Liver (tissue), 9 donors: ENCODE measurements around the gene NEURL1. TPM values are rescaled to one million over a fixed set of nuclear protein-coding genes. Genes with fewer than 3 reads are reported as not detected.

Source experiments
- DNase-seq: peaks from one replicate; pipeline ENCODE4 v3.0.0-alpha.2; 2017; ENCODE audit warnings: low spot score
- H3K27ac ChIP-seq, 2 donors: one replicate each; pipeline ENCODE4 v1.7.0; 2013; ENCODE audit warnings: inconsistent platforms in 2 of 2, low read length in 2 of 2, control low read depth in 1 of 2, low read depth in 1 of 2, mild to moderate bottlenecking in 1 of 2
- H3K27me3 ChIP-seq, 4 donors: one replicate each; pipeline versions ENCODE4 v1.6.1 to v1.7.0; 2013; ENCODE audit warnings: low read length in 3 of 4, inconsistent platforms in 1 of 4, mild to moderate bottlenecking in 1 of 4, moderate library complexity in 1 of 4; ENCODE audit not compliant: control insufficient read depth in 4 of 4, insufficient read depth in 4 of 4
- H3K36me3 ChIP-seq, 4 donors: one replicate each; pipeline versions ENCODE4 v1.6.1 to v1.7.0; 2013; ENCODE audit warnings: low read length in 3 of 4, mild to moderate bottlenecking in 3 of 4, low read depth in 1 of 4, moderate library complexity in 1 of 4; ENCODE audit not compliant: control insufficient read depth in 4 of 4, insufficient read depth in 3 of 4
- H3K4me1 ChIP-seq, 4 donors: one replicate each; pipeline versions ENCODE4 v1.6.1 to v1.7.0; 2013; ENCODE audit warnings: low read length in 3 of 4, mild to moderate bottlenecking in 3 of 4, moderate library complexity in 1 of 4; ENCODE audit not compliant: control insufficient read depth in 4 of 4, insufficient read depth in 4 of 4
- H3K4me3 ChIP-seq, 3 donors: one replicate each; pipeline versions ENCODE4 v1.6.1 to v1.7.0; 2013; ENCODE audit warnings: low read length in 3 of 3, control low read depth in 1 of 3, low read depth in 1 of 3, mild to moderate bottlenecking in 1 of 3
- H3K9ac ChIP-seq, 2 donors: one replicate each; pipeline ENCODE4 v1.7.0; 2013; ENCODE audit warnings: low read length in 2 of 2, mild to moderate bottlenecking in 2 of 2, moderate library complexity in 2 of 2, control low read depth in 1 of 2, low read depth in 1 of 2
- H3K9me3 ChIP-seq, 4 donors: one replicate each; pipeline versions ENCODE4 v1.6.1 to v1.7.0; 2013; ENCODE audit warnings: low read length in 3 of 4; ENCODE audit not compliant: control insufficient read depth in 4 of 4
- EGR1 ChIP-seq, 2 donors: IDR thresholded peaks; 2 replicates each; pipeline ENCODE4 v1.6.1; 2016 to 2018; ENCODE audit warnings: antibody characterized with exemption in 2 of 2, low read depth in 2 of 2
- FOXA1 ChIP-seq: IDR thresholded peaks from 2 replicates; pipeline ENCODE4 v1.6.1; 2016; ENCODE audit warnings: antibody characterized with exemption
- FOXA2 ChIP-seq: IDR thresholded peaks from 2 replicates; pipeline ENCODE4 v1.6.1; 2016; ENCODE audit warnings: antibody characterized with exemption
- GABPA ChIP-seq, 2 donors: IDR thresholded peaks in 1 of 2; conservative IDR thresholded peaks in 1 of 2; 2 replicates each; pipeline ENCODE4 v1.6.1; 2016; ENCODE audit warnings: antibody characterized with exemption in 2 of 2, mild to moderate bottlenecking in 1 of 2, moderate library complexity in 1 of 2
- HNF4A ChIP-seq, 2 donors: conservative IDR thresholded peaks; 2 replicates each; pipeline ENCODE4 v1.6.1; 2016; ENCODE audit warnings: antibody characterized with exemption in 2 of 2, mild to moderate bottlenecking in 2 of 2
- HNF4G ChIP-seq: IDR thresholded peaks from 2 replicates; pipeline ENCODE4 v1.6.1; 2016; ENCODE audit warnings: antibody characterized with exemption
- JUND ChIP-seq, 2 donors: IDR thresholded peaks; 2 replicates each; pipeline ENCODE4 v1.6.1; 2016; ENCODE audit warnings: antibody characterized with exemption in 2 of 2
- NR2F2 ChIP-seq: IDR thresholded peaks from 2 replicates; pipeline ENCODE4 v1.6.1; 2016; ENCODE audit warnings: antibody characterized with exemption
- RXRA ChIP-seq, 2 donors: IDR thresholded peaks; 2 replicates each; pipeline ENCODE4 v1.6.1; 2017 to 2018; ENCODE audit warnings: antibody characterized with exemption in 2 of 2, mild to moderate bottlenecking in 1 of 2
- SP1 ChIP-seq: IDR thresholded peaks from 2 replicates; pipeline ENCODE4 v1.6.1; 2018; ENCODE audit warnings: antibody characterized with exemption, mild to moderate bottlenecking
- TAF1 ChIP-seq: conservative IDR thresholded peaks from 2 replicates; pipeline ENCODE4 v1.6.1; 2016; ENCODE audit warnings: antibody characterized with exemption, mild to moderate bottlenecking
- WGBS: extraction: QIAGEN DNeasy Blood & Tissue Kit; methylation state at CpG from one replicate; pipeline ENCODE4 v1.1.7; 2013; 5-methylcytosine and 5-hydroxymethylcytosine counted together
- polyA plus RNA-seq, 2 donors: library from polyadenylated mRNA; stranded (reverse) in 1 of 2; unstranded in 1 of 2; fragments of 200-250 nt in 1 of 2; fragments of >200 nt in 1 of 2; fragmentation: Nextera tagmentation in 1 of 2; extraction: Ambion mirVana in 1 of 2; gene quantifications; one replicate each; pipeline versions ENCODE4 v1.2.1 to v1.2.3, GENCODE V29; 2013 to 2015
- total RNA-seq, 2 donors: library from RNA; depleted of rRNA; stranded (reverse); fragments of >200 nt; gene quantifications; one replicate each; pipeline ENCODE4 v1.2.3, GENCODE V29; 2014
- TF ChIP-seq, protein P1 (sequence below): IDR thresholded peaks from 2 replicates; pipeline ENCODE4 v1.6.1; 2016; ENCODE audit warnings: antibody characterized with exemption
- TF ChIP-seq, protein P2 (sequence below): IDR thresholded peaks from 2 replicates; pipeline ENCODE4 v1.6.1; 2016; ENCODE audit warnings: antibody characterized with exemption, mild to moderate bottlenecking
- TF ChIP-seq, protein P3 (sequence below): IDR thresholded peaks from 2 replicates; pipeline ENCODE4 v1.6.1; 2016; ENCODE audit warnings: antibody characterized with exemption
- TF ChIP-seq, protein P4 (sequence below): fragments of 150-350 bp; IDR thresholded peaks from 2 replicates; pipeline ENCODE4 v1.5.1; 2017; ENCODE audit warnings: improper control_type of control experiment, low read depth, low read length; ENCODE audit not compliant: missing input control
- TF ChIP-seq, protein P5 (sequence below): IDR thresholded peaks from 2 replicates; pipeline ENCODE4 v1.6.1; 2016; ENCODE audit warnings: antibody characterized with exemption
- donor health status: healthy.
- donor health status: healthy.
- donor health status: healthy.
- donor health status: healthy.
- donor health status: healthy.

Gene NEURL1
- total and polyA plus RNA-seq, 4 donors: 0.11 to 3.9 (median 0.74) TPM

DNA sequence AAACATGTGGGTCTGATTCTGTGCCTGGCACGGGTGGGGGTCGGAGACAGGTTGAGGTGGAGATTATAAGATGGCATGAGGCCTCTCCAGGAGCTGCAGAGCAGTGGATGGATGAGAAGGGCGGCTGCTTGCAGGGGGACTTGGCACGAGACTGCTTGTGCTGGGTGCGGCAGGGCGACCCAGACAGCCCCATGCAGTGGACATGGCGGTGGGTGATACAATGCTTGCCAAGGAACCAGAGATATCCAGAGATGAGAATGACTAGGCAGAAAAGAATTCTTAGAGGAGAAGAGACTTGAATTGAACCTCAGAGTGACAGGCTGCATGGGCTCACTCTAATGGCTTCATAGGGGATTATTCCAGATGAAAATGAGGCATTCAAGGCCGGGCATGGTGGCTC is 145.4 kb downstream of the NEURL1 start:
- H3K4me3 ChIP-seq: no peak overlapping the region
- no peaks in the 10 kb centered on the region for H3K27me3 ChIP-seq
- no peak overlapping the region for H3K9ac ChIP-seq
- no peaks in the 10 kb centered on the region for H3K9me3 ChIP-seq
- TF ChIP-seq EGR1 (IDR thresholded peaks at IDR 0.05; ENCODE audit: low read depth in 2 of 2) (no peak), RXRA (IDR thresholded peaks at IDR 0.05) (no peak), FOXA2 (no peak), FOXA1 (no peak), HNF4A (conservative IDR thresholded peaks at IDR 0.05) (no peak), GABPA (IDR thresholded peaks at IDR 0.05 in 1 of 2, conservative IDR thresholded peaks at IDR 0.05 in 1 of 2) (no peak), TAF1 (no peak), JUND (IDR thresholded peaks at IDR 0.05) (no peak), HNF4G (no peak), NR2F2 (no peak), SP1 (no peak)
- TF ChIP-seq, protein P1, sequence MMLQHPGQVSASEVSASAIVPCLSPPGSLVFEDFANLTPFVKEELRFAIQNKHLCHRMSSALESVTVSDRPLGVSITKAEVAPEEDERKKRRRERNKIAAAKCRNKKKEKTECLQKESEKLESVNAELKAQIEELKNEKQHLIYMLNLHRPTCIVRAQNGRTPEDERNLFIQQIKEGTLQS: no peak
- TF ChIP-seq, protein P2, sequence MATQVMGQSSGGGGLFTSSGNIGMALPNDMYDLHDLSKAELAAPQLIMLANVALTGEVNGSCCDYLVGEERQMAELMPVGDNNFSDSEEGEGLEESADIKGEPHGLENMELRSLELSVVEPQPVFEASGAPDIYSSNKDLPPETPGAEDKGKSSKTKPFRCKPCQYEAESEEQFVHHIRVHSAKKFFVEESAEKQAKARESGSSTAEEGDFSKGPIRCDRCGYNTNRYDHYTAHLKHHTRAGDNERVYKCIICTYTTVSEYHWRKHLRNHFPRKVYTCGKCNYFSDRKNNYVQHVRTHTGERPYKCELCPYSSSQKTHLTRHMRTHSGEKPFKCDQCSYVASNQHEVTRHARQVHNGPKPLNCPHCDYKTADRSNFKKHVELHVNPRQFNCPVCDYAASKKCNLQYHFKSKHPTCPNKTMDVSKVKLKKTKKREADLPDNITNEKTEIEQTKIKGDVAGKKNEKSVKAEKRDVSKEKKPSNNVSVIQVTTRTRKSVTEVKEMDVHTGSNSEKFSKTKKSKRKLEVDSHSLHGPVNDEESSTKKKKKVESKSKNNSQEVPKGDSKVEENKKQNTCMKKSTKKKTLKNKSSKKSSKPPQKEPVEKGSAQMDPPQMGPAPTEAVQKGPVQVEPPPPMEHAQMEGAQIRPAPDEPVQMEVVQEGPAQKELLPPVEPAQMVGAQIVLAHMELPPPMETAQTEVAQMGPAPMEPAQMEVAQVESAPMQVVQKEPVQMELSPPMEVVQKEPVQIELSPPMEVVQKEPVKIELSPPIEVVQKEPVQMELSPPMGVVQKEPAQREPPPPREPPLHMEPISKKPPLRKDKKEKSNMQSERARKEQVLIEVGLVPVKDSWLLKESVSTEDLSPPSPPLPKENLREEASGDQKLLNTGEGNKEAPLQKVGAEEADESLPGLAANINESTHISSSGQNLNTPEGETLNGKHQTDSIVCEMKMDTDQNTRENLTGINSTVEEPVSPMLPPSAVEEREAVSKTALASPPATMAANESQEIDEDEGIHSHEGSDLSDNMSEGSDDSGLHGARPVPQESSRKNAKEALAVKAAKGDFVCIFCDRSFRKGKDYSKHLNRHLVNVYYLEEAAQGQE: no peak
- TF ChIP-seq, protein P3, sequence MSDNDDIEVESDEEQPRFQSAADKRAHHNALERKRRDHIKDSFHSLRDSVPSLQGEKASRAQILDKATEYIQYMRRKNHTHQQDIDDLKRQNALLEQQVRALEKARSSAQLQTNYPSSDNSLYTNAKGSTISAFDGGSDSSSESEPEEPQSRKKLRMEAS: no peak
- TF ChIP-seq, protein P4, sequence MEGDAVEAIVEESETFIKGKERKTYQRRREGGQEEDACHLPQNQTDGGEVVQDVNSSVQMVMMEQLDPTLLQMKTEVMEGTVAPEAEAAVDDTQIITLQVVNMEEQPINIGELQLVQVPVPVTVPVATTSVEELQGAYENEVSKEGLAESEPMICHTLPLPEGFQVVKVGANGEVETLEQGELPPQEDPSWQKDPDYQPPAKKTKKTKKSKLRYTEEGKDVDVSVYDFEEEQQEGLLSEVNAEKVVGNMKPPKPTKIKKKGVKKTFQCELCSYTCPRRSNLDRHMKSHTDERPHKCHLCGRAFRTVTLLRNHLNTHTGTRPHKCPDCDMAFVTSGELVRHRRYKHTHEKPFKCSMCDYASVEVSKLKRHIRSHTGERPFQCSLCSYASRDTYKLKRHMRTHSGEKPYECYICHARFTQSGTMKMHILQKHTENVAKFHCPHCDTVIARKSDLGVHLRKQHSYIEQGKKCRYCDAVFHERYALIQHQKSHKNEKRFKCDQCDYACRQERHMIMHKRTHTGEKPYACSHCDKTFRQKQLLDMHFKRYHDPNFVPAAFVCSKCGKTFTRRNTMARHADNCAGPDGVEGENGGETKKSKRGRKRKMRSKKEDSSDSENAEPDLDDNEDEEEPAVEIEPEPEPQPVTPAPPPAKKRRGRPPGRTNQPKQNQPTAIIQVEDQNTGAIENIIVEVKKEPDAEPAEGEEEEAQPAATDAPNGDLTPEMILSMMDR: no peak
- TF ChIP-seq, protein P5, sequence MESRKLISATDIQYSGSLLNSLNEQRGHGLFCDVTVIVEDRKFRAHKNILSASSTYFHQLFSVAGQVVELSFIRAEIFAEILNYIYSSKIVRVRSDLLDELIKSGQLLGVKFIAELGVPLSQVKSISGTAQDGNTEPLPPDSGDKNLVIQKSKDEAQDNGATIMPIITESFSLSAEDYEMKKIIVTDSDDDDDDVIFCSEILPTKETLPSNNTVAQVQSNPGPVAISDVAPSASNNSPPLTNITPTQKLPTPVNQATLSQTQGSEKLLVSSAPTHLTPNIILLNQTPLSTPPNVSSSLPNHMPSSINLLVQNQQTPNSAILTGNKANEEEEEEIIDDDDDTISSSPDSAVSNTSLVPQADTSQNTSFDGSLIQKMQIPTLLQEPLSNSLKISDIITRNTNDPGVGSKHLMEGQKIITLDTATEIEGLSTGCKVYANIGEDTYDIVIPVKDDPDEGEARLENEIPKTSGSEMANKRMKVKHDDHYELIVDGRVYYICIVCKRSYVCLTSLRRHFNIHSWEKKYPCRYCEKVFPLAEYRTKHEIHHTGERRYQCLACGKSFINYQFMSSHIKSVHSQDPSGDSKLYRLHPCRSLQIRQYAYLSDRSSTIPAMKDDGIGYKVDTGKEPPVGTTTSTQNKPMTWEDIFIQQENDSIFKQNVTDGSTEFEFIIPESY: no peak
- 95% methylated on average over 8 of the region's 8 CpGs for WGBS
- H3K36me3 ChIP-seq: peaks cover 0 to 10% (median 3%) of the 10 kb centered on the region in 4 donors
- no peak for DNase-seq
- peak overlapping the region in 1 of 2 donors; percentile 16 for H3K27ac ChIP-seq
- H3K4me1 ChIP-seq: peaks cover 0 to 23% (median 18%) of the 10 kb centered on the region in 4 donors
